Measurements from ENCODE around the gene PDCD2.
A peak's percentile ranks its signal among the peaks of the same experiment; 100 is the strongest.

PDCD2 gene

DNA sequence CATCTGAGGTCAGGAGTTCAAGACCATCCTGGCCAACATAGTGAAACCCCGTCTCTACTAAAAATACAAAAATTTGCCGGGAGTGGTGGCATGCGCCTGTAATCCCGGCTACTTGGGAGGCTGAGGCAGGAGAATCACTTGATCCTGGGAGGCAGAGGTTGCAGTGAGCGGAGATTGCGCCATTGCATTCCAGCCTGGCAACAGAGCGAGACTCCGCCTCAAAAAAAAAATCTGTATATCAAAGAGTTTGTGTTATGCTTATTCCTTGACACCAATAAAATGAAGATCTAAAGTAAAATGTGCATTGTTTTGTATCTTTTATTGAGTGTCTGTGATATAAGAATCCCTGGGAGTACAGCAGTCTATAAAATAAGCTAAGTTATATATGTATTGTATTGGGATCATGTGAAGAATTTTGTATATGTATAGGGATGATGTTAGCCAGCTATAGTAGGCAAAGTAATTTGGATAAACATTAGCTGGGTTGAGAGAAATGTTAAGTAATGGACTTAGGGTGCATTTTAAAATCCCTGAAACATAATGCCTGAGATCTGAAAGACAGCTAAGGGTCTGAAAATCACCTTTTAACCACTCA is 19.4 kb downstream of the PDCD2 start:
- H3K9me3 Mint-ChIP-seq: no peaks in the 10 kb centered on the region
- DNase-seq: no peak
- no peaks in the 10 kb centered on the region for H3K27me3 Mint-ChIP-seq

DNA sequence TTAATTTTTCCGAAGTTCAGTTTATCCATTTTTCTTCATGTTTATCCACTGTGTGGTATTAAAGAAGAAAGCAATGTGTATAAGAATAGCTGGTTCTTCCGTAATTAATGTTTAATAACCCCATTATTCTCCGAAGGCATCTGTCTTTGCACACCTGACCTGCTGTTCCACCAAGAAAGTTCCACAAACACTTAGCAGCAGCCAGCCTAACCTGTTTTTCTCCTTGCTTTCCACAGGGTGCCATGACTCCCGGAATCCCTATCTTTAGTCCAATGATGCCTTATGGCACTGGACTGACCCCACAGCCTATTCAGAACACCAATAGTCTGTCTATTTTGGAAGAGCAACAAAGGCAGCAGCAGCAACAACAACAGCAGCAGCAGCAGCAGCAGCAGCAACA is 22.9 kb downstream of the PDCD2 start:
- no peak for ATAC-seq
- Mint-ChIP-seq H3K4me1 (peaks cover 19% of the 10 kb centered on the region), H3K27ac (no peak overlapping the region), H3K9me3 (no peaks in the 10 kb centered on the region), H3K36me3 (ENCODE audit: low read depth) (peaks cover 42% of the 10 kb centered on the region), H3K4me3 (no peak overlapping the region), H3K27me3 (no peaks in the 10 kb centered on the region)
- no peak for DNase-seq

More for the DNA sequence above, 19.4 kb downstream of the PDCD2 start:
- peaks cover 2% of the 10 kb centered on the region for H3K4me1 Mint-ChIP-seq
- H3K27ac Mint-ChIP-seq: no peak overlapping the region
- no peak overlapping the region for H3K4me3 Mint-ChIP-seq
- H3K36me3 Mint-ChIP-seq (ENCODE audit: low read depth): peaks cover 46% of the 10 kb centered on the region
- no peak for ATAC-seq

GRCh38 chr6:170555305-170555704 is 29.1 kb downstream of the PDCD2 start:
- peaks cover 27% of the 10 kb centered on the region for H3K36me3 Mint-ChIP-seq (ENCODE audit: low read depth)
- DNase-seq (no peak), ATAC-seq (no peak)
- H3K4me3 Mint-ChIP-seq: no peak overlapping the region
- peaks cover 33% of the 10 kb centered on the region for H3K4me1 Mint-ChIP-seq
- no peaks in the 10 kb centered on the region for H3K27me3 Mint-ChIP-seq
- H3K9me3 Mint-ChIP-seq: no peaks in the 10 kb centered on the region
- no peak overlapping the region for H3K27ac Mint-ChIP-seq

DNA sequence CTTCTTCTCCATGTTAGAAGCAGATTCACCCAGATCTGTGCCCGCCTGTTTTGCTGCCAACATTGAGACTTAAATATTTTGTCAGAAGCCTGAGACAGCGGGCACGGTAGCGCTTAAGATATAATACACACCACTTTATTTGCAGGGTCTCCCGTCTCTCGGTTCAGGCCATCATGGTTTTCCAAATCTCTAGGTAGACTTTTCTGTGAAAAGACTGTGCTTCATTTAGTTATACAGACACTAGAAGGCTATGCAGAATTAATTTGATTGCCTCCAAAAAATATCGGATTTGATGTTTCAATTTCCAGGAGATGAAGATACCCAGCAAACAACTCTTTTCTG is 29.7 kb downstream of the PDCD2 start:
- Mint-ChIP-seq H3K4me3 (no peak overlapping the region), H3K4me1 (peaks cover 37% of the 10 kb centered on the region), H3K27ac (no peak overlapping the region), H3K9me3 (no peaks in the 10 kb centered on the region), H3K27me3 (no peaks in the 10 kb centered on the region), H3K36me3 (ENCODE audit: low read depth) (peaks cover 27% of the 10 kb centered on the region)
- ATAC-seq (no peak), DNase-seq (no peak)

- Mint-ChIP-seq H3K27me3 (no peaks in the 10 kb centered on the region), H3K4me1 (peaks cover 40% of the 10 kb centered on the region), H3K36me3 (ENCODE audit: low read depth) (peaks cover 24% of the 10 kb centered on the region), H3K9me3 (no peaks in the 10 kb centered on the region), H3K4me3 (no peak within 1 kb of the TSS), H3K27ac (no peak within 1 kb of the TSS)
- ATAC-seq (peak; percentile 98), DNase-seq (peak; percentile 96)
These were observed 30.2 kb downstream of the PDCD2 start, which contains the start of gene TBP for GRCh38 chr6:170554013-170554795. TBP (plus strand) TSS chr6:170554369; CDS start chr6:170557030, 2,661 bp downstream.

DNA sequence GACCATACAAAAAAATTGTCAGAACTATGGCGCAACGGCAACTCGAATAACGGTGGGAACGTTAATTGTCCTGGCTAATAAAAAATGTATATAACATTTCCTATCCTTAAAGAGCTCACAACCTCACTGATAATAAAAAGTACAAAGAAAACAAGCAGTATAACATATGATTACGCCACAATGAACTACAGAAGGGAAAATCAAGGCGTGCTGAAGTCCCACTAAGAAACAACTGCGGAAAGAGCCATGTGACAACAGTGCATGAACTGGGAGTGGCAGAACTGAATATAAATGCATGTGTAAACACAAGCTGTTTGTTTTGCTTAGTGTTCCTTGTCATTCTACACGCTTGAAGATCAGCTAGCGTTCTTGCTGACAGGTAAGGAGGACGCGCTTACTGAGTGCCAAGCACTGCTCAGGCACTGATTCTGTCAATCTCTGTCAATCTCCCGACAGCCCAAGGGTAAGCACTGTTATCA is 30.9 kb downstream of the PDCD2 start:
- Mint-ChIP-seq H3K4me1 (peaks cover 42% of the 10 kb centered on the region), H3K27ac (no peak overlapping the region), H3K9me3 (no peaks in the 10 kb centered on the region), H3K4me3 (no peak overlapping the region), H3K36me3 (ENCODE audit: low read depth) (peaks cover 26% of the 10 kb centered on the region), H3K27me3 (no peaks in the 10 kb centered on the region)
- DNase-seq: peak; percentile 38
- ATAC-seq: peak; percentile 41

GRCh38 chr6:170552765-170553533 is 31.5 kb downstream of the PDCD2 start, which contains the start of gene PSMB1:
PSMB1 (minus strand) TSS chr6:170553307; CDS start chr6:170553242, 65 bp downstream.
- ATAC-seq (peak; percentile 58), DNase-seq (peak; percentile 88)
- no peak within 1 kb of the TSS for H3K4me3 Mint-ChIP-seq
- peaks cover 30% of the 10 kb centered on the region for H3K36me3 Mint-ChIP-seq (ENCODE audit: low read depth)
- no peaks in the 10 kb centered on the region for H3K27me3 Mint-ChIP-seq
- H3K27ac Mint-ChIP-seq: no peak within 1 kb of the TSS
- H3K9me3 Mint-ChIP-seq: no peaks in the 10 kb centered on the region
- peaks cover 44% of the 10 kb centered on the region for H3K4me1 Mint-ChIP-seq

DNA sequence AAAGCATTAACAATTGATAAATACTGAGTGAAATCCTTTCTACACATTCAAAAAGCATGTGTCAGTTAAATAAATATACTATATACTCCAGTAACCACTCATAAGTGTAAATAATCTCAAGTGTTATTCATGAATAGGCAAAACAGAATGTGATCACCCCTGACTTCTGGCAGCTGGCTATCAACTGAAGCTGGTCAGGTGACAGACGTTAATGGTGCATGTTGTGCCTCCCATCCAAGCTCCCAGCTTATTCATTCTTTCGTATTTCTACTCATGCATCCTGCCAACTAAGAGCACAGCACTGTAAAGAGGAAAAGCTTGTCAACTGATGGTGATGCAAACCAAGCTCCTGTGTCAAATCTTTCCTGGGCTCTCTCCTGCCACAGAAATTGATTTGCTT is 39.0 kb downstream of the PDCD2 start:
- H3K36me3 Mint-ChIP-seq (ENCODE audit: low read depth): peaks cover 64% of the 10 kb centered on the region
- H3K27me3 Mint-ChIP-seq: no peaks in the 10 kb centered on the region
- H3K4me1 Mint-ChIP-seq: peaks cover 43% of the 10 kb centered on the region
- H3K9me3 Mint-ChIP-seq: no peaks in the 10 kb centered on the region
- no peak overlapping the region for H3K4me3 Mint-ChIP-seq
- no peak overlapping the region for H3K27ac Mint-ChIP-seq
- ATAC-seq (no peak), DNase-seq (no peak)

DNA sequence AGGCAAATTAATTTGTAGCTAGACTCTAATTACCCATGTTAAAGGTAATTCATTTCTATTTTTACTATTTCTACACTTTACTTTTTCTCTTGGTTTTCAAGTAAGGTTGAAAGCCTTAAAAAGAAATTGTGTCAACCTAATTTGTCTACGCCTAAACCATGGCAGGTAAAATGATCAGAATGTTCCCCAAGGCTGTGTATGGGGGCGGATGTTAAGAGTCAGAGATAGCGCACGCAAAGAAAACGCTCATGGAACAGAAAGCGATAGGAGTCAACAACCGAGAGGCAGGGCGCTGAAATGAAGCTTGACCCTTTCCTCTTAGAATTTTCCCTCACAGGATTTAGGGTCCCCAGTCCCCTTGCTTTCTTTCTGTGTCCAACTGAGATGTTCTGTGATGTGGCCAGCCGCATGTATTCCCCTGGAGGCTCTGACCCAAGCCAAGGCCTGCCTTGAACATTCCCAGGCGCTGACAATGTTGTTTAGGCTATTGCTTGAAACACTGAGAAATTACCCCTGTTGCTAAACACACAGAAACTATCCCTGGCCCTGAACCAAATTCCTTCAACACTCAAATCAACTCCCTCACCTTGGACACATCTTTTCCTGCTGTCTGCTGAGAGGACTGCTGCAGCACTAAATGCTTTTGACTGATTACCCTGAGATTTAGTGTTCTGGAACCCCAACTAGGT is 42.3 kb downstream of the PDCD2 start:
- ATAC-seq (no peak), DNase-seq (no peak)
- Mint-ChIP-seq H3K4me1 (peaks cover 15% of the 10 kb centered on the region), H3K27me3 (no peaks in the 10 kb centered on the region), H3K4me3 (no peak overlapping the region), H3K36me3 (ENCODE audit: low read depth) (peaks cover 66% of the 10 kb centered on the region), H3K9me3 (no peaks in the 10 kb centered on the region), H3K27ac (no peak overlapping the region)

DNA sequence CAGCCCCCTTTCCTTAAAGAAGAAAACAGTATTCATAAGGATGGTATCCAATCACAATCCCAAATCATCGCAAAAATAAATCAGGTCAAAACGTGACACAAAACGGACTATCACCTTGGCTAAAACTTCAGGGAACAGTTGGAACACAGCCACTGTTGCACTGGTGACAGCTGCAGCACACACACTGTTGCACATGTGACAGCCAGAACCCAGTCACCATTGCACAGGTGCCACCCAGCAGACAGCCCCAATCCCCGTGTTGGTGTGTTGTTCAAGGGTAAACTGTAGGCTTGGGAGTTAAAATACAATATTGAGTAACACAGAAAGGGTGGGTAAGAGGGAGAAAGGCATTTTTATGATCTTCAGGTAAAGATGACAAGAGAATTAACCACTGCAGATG is 47.1 kb downstream of the PDCD2 start:
- Mint-ChIP-seq H3K9me3 (no peaks in the 10 kb centered on the region), H3K36me3 (ENCODE audit: low read depth) (peaks cover 69% of the 10 kb centered on the region), H3K27ac (peak overlapping the region; percentile 37), H3K4me1 (peaks cover 8% of the 10 kb centered on the region), H3K27me3 (no peaks in the 10 kb centered on the region), H3K4me3 (no peak overlapping the region)
- DNase-seq: no peak
- no peak for ATAC-seq

DNA sequence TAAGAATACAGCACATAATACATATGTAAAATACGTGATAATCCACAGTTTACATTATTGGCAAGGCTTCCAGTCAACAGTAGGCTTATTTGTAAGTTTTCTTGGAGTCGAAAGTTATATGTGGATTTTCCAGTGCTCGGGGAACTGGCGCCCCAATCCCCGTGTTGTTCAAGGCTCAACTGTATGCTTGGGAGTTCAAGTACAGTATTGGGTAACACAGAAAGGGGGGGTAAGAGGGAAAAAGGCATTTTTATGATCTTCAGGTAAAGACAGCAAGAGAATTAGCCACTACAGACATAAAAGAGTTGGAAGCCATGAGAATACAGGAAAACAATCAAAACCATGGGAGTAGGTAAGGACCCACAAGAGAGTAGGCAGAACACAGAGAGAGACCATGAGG is 47.8 kb downstream of the PDCD2 start:
- Mint-ChIP-seq H3K9me3 (no peaks in the 10 kb centered on the region), H3K27ac (no peak overlapping the region), H3K36me3 (ENCODE audit: low read depth) (peaks cover 64% of the 10 kb centered on the region), H3K27me3 (no peaks in the 10 kb centered on the region), H3K4me1 (peaks cover 7% of the 10 kb centered on the region), H3K4me3 (no peak overlapping the region)
- DNase-seq (no peak), ATAC-seq (no peak)

DNA sequence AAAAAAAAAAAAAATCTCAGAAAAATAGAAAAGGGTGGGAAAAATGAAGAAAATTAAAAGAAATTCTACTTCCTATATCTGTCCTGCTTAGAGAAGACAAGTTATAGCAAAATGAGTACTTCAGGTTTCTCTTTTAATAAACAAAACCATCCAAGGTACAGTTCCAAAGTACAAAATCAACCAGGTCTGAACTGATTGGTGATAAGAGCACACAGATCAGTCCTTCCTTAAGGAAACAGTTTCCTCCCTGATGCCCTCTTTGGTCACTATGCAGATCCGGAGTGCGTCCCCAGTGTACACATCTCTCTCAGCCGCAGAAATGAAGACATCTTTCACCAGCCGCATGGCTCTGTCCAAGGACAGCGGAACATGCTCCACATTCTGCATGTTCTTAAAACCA is 49.4 kb downstream of the PDCD2 start:
- DNase-seq: no peak
- H3K27me3 Mint-ChIP-seq: no peaks in the 10 kb centered on the region
- H3K27ac Mint-ChIP-seq: no peak overlapping the region
- H3K9me3 Mint-ChIP-seq: no peaks in the 10 kb centered on the region
- H3K4me1 Mint-ChIP-seq: peaks cover 7% of the 10 kb centered on the region
- no peak for ATAC-seq
- H3K36me3 Mint-ChIP-seq (ENCODE audit: low read depth): peaks cover 52% of the 10 kb centered on the region
- H3K4me3 Mint-ChIP-seq: no peak overlapping the region

GRCh38 chr6:170533792-170534191 is 50.6 kb downstream of the PDCD2 start:
- Mint-ChIP-seq H3K4me3 (no peak overlapping the region), H3K4me1 (peaks cover 10% of the 10 kb centered on the region), H3K27ac (no peak overlapping the region), H3K27me3 (no peaks in the 10 kb centered on the region), H3K9me3 (no peaks in the 10 kb centered on the region), H3K36me3 (ENCODE audit: low read depth) (peaks cover 44% of the 10 kb centered on the region)
- no peak for DNase-seq
- ATAC-seq: no peak

DNA sequence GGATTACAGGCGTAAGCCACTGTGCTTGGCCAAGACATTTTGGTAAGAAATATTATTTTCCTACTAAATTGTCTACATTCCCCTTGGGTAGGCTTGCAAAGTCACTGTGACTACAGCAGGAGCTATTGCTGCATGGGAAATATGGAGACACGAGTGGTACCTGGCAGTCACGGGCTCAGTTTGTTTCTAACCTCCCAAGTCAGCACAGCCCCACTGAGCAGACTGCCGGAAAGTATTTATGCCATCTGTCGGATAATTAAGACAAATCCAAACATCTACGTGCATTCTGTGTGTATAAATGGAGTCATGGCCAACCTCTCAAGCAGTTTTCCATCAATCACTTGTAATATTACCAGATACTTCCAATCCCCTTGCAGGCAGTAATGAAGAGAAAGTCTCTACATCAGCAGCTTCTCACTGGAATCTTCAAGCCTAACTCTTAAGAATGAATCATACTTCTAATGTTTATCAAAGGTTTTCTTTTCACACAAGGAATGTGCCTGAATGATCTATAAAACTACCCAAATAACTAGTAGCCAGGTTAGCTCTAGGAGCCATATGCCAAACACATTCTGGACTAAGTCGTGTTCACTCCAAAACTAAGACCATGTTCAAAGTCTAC is 51.5 kb downstream of the PDCD2 start:
- Mint-ChIP-seq H3K4me1 (peaks cover 12% of the 10 kb centered on the region), H3K4me3 (no peak overlapping the region), H3K27me3 (no peaks in the 10 kb centered on the region), H3K9me3 (no peaks in the 10 kb centered on the region), H3K27ac (peak overlapping the region; percentile 10), H3K36me3 (ENCODE audit: low read depth) (peaks cover 40% of the 10 kb centered on the region)
- DNase-seq: no peak
- ATAC-seq: no peak

All from activated naive CD8-positive, alpha-beta T cell treated with anti-CD3 and anti-CD28 coated beads, Interleukin-2, amount 50 U/mL, for 24 hours (primary cell).